Heart left ventricle (tissue), 13 donors: Measurements from ENCODE around the gene DDX43.

Experiments
- CTCF ChIP-seq, 12 donors: fragments of 200-600 bp; sonication (generic) in 4 of 12; IDR thresholded peaks; one replicate each; pipeline versions ENCODE4 v1.5.0 to v1.8.0; 2018 to 2022; ENCODE audit warnings: antibody characterized with exemption in 12 of 12, mild to moderate bottlenecking in 5 of 12
- POLR2A ChIP-seq, 2 donors: fragments of 450-650 bp; IDR thresholded peaks; one replicate each; pipeline ENCODE4 v1.6.1; 2017; ENCODE audit warnings: antibody characterized with exemption in 2 of 2, mild to moderate bottlenecking in 2 of 2, moderate library complexity in 2 of 2
- donor health status: ischemic (EF 13 %, LVEDD 7.1; RV severe dilation, severe dysfunction).
- donor health status: DM: no; HTN: yes; CAD: no.
- donor health status: DM: no; HTN: no; CAD: no.
- donor health status: ischemic (EF 25% LVEDD 6.9; RV normal size, moderate dysfunction).
- donor health status: ischemic (EF 25% LVEDD 5.7; RV mildly dilated, moderate dysfunction).
- donor health status: ischemic (EF 35%, LVEDD 5.7; RV mildly dilated, moderate dysfunction).
- donor health status: nonischemic (EF 11% LVEDD 7.7; RV severe dilation, severe dysfunction).
- donor health status: DM: yes; HTN: yes; CAD: no.
- donor health status: PGD.
- donor health status: ischemic (EF 29% LVEDD 5.4; RV normal size, mild dysfunction).
- donor health status: nonischemic (EF 23%, LVEDD 6.1; RV moderate dilation, normal function).

DNA sequence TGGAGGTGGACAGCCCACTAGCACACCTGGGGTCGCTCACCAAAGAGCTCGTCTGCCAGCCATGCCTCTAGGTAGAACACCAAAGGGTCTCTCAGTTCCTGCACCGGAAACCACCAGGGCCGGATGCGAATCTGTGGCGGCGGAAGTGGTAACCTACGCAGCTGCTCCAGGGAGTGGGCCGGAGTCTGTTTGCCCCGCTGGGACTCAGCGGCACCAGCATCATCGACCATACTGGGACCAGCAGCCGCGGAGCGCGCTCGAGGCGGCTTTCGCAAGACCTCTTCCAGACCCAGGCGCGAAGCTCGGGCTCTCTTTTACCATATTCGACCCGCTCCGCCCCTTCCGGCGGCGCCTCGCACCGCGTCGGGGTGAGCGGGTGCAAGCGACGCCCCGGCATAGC, 25.1 kb upstream of the DDX43 start, which contains the start of gene OOEP:
- TF ChIP-seq CTCF (IDR thresholded peaks at IDR 0.05) (no peak), POLR2A (IDR thresholded peaks at IDR 0.05) (no peak)
